Fibroblast of pulmonary artery (primary cell): ENCODE data around the gene OLA1.

Source experiments
- DNase-seq: peaks from one replicate; pipeline ENCODE4 v3.0.0-alpha.2; 2010; ENCODE audit warnings: low read depth
- H3K4me3 ChIP-seq: replicated peaks from 2 replicates; pipeline ENCODE4 v1.5.1; 2011; ENCODE audit warnings: low read depth, mild to moderate bottlenecking, control low read depth, low read length, moderate library complexity
- TF ChIP-seq, protein P1 (sequence below): IDR thresholded peaks from 2 replicates; pipeline ENCODE4 v1.5.1; 2011; ENCODE audit warnings: mild to moderate bottlenecking, control low read depth, low read length, inconsistent platforms; ENCODE audit errors: missing control alignments

The OLA1 gene

DNA sequence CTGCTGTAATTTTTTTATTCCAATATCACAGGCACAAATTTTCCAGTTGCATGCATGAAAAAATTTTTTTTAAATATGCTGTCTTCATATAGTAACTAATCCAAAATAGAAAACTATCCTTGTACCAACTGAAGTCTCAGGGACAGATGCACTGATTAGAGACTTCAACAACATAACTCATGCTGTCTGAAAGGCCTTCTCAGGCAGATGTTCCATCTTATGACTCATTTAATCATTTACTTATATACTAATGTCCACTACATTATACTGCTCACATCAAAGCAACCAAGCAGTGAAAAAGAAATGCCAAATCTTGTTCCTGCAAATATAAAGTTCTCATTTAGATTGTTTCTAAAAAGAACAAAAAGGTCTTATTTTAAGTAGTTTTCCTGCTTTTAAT lies 53.1 kb downstream of the OLA1 start:
- no peak overlapping the region for H3K4me3 ChIP-seq
- TF ChIP-seq, protein P1, sequence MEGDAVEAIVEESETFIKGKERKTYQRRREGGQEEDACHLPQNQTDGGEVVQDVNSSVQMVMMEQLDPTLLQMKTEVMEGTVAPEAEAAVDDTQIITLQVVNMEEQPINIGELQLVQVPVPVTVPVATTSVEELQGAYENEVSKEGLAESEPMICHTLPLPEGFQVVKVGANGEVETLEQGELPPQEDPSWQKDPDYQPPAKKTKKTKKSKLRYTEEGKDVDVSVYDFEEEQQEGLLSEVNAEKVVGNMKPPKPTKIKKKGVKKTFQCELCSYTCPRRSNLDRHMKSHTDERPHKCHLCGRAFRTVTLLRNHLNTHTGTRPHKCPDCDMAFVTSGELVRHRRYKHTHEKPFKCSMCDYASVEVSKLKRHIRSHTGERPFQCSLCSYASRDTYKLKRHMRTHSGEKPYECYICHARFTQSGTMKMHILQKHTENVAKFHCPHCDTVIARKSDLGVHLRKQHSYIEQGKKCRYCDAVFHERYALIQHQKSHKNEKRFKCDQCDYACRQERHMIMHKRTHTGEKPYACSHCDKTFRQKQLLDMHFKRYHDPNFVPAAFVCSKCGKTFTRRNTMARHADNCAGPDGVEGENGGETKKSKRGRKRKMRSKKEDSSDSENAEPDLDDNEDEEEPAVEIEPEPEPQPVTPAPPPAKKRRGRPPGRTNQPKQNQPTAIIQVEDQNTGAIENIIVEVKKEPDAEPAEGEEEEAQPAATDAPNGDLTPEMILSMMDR, result no peak
- DNase-seq, result no peak

DNA sequence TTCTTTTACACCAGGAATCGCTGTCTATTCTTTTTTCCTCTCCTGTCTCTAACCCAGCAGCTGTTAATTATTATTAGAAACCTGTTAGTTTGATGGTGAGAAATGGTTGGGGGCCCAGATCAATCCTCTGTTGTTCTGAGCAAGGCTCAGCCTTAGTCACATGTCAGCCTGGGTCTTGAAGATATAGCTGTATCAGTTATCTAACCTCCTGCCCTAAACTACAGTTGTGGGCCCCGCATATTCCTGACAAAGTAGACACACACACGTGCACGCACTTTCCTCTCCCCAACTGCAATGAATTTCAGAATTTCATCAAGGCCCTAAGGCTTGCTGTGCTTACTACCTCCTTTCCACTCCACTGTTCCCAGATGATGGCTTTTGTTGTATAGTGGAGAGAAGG lies 54.6 kb downstream of the OLA1 start:
- no peak overlapping the region for H3K4me3 ChIP-seq
- no peak for DNase-seq
- TF ChIP-seq, protein P1, result no peak

DNA sequence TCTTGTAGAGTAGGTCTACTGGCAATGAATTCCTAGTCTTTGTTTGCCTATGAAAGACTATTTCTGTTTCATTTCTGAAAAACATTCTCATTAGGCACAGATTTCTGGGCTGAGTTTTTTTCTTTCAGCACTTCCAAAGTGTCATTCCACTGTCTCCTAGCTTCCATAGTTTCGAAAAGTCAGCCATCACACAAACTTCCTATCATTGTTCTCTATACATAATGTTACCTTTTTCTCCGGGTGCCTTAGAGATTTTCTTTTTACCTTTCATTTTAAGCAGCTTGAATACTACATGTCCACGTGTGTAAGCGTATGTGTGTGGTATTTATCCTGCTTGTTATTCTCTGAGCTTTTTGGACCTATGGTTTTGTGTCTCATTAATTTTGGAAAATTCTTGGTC lies 55.7 kb downstream of the OLA1 start:
- TF ChIP-seq, protein P1, result no peak
- DNase-seq, result no peak
- no peak overlapping the region for H3K4me3 ChIP-seq

DNA sequence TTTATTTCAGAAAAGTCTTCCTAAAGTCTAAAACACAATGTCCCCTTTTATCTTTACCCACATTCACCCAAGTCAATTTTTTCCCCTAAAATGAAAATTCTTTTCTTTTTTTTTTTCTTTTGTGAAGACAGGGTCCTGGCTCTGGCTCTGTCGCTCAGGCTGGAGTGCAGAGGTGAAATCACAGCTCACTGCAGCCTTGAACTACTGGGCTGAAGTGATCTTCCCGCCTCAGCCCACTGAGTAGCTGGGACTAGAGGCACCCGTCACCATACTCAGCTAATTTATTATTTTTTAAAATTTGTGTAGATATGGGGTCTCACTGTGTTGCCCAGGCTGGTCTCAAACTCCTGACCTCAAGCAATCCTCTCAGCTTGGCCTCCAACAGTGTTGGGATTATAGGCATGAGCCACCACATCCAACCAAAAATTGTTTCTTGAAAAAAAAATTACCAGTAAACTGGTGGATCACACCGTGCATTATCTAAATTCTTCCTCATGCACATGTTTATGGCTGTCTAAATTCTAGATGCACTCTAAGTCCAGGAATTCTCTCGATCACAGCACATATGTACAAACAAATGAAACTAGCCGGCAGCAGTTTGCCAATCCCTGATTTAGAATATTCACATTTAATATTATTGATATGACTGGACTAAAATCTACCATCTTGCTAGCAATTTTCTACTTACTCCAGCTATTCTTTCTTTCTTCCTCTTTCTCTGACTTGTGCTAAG lies 56.8 kb downstream of the OLA1 start:
- H3K4me3 ChIP-seq, result no peak overlapping the region
- DNase-seq, result no peak
- TF ChIP-seq, protein P1, result no peak

DNA sequence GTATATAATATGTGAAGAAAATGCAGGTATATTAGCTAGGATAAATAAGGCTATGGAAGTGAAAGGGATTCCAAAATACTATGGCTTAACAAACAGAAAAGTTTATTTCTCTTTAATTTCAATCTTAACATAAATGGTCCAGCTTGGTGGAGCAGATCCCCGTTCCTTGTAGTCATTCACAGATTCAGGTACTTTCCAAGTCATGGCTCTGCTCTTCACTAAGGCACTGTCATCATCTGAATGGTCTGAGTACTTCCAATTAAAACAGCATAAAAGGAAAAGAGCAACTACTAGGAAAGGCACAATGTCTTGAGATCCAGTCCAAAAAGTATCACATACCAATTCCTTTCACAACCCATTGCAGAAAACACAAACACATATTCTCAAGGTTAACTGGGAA lies 63.4 kb downstream of the OLA1 start:
- DNase-seq, result no peak
- TF ChIP-seq, protein P1, result no peak
- H3K4me3 ChIP-seq, result no peak overlapping the region

DNA sequence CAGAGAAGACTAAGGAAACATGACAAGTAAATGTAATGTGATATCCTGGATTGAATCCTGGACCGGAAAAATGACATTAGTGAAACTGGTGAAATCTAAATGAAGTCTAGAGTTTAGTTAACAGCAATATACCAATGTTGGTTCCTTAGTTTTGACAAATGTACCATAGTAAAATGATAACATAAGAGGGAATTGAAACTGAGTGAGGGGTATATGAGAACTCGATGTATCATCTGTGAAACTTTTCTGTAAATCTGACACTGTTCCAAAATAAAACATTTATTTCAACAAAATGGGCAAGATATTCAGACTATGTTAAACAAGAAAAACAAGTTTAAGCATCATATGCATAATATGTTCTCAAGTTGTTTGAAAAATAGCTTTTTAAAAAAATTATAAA lies 63.8 kb downstream of the OLA1 start:
- no peak for DNase-seq
- TF ChIP-seq, protein P1, result no peak
- H3K4me3 ChIP-seq, result no peak overlapping the region

DNA sequence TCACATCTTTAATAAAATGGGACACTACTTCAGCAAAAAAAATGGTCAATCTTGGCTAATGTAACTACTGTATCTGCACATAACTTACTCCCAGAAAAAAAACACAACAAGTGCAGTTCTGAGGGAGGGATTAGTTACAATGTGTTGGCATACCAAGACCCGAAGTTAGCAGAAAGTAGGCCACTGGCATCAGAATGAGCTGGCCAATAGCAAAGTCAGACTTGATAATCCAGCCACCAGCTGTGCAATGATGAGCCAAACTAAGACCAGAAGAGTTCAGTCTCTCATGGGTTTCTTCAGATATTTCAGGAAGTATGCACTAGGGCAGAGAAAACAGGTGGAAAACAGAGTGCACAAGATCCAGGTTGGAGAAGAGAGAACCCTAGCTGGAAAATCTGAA lies 65.3 kb downstream of the OLA1 start:
- TF ChIP-seq, protein P1, result no peak
- no peak for DNase-seq
- no peak overlapping the region for H3K4me3 ChIP-seq
